ENCODE data around the gene ZMYND10.

ZMYND10 gene

GRCh38 chr3:50373146-50374051 lies 27.9 kb upstream of the ZMYND10 start:
- no peak for TF ChIP-seq CTCF (IDR thresholded peaks at IDR 0.05; ENCODE audit: low read depth, low read length)
- Histone ChIP-seq H3K4me3 (ENCODE audit: low read depth, low read length) (no peak overlapping the region), H3K4me1 (peaks cover 28% of the 10 kb centered on the region), H3K36me3 (peaks cover 18% of the 10 kb centered on the region), H3K9me3 (no peaks in the 10 kb centered on the region), H3K27me3 (no peaks in the 10 kb centered on the region)
- no peak for DNase-seq

- H3K36me3 ChIP-seq = peaks cover 9% of the 10 kb centered on the region
- H3K4me1 ChIP-seq = peaks cover 28% of the 10 kb centered on the region
- no peak overlapping the region for H3K4me3 ChIP-seq (ENCODE audit: low read depth, low read length)
- DNase-seq = peak; percentile 66
- TF ChIP-seq CTCF (IDR thresholded peaks at IDR 0.05; ENCODE audit: low read depth, low read length) = peak; percentile 21; the same call in 1 of the 2 replicates
- H3K27me3 ChIP-seq = no peaks in the 10 kb centered on the region
- H3K9me3 ChIP-seq = no peaks in the 10 kb centered on the region
These were observed 26.8 kb upstream of the ZMYND10 start for GRCh38 chr3:50372349-50372748.

- peaks cover 7% of the 10 kb centered on the region; the same call in 1 of the 2 replicates for H3K36me3 ChIP-seq
- DNase-seq = no peak
- no peak overlapping the region for H3K4me3 ChIP-seq (ENCODE audit: low read depth, low read length)
- peaks cover 28% of the 10 kb centered on the region for H3K4me1 ChIP-seq
- H3K27me3 ChIP-seq = no peaks in the 10 kb centered on the region
- H3K9me3 ChIP-seq = no peaks in the 10 kb centered on the region
- TF ChIP-seq CTCF (IDR thresholded peaks at IDR 0.05; ENCODE audit: low read depth, low read length) = no peak
These were observed 25.7 kb upstream of the ZMYND10 start for GRCh38 chr3:50371133-50371685.

- peak; percentile 46 for TF ChIP-seq CTCF (IDR thresholded peaks at IDR 0.05; ENCODE audit: low read depth, low read length)
- H3K4me3 ChIP-seq (ENCODE audit: low read depth, low read length) = no peak overlapping the region
- H3K9me3 ChIP-seq = no peaks in the 10 kb centered on the region
- peak; percentile 63 for DNase-seq
- H3K4me1 ChIP-seq = peaks cover 28% of the 10 kb centered on the region
- H3K36me3 ChIP-seq = peaks cover 2% of the 10 kb centered on the region; the same call in 1 of the 2 replicates
- no peaks in the 10 kb centered on the region for H3K27me3 ChIP-seq
These were observed 25.1 kb upstream of the ZMYND10 start for GRCh38 chr3:50370594-50370993.

GRCh38 chr3:50369012-50369670 lies 23.6 kb upstream of the ZMYND10 start:
- H3K9me3 ChIP-seq = no peaks in the 10 kb centered on the region
- peaks cover 28% of the 10 kb centered on the region for H3K4me1 ChIP-seq
- DNase-seq = no peak
- no peak for TF ChIP-seq CTCF (IDR thresholded peaks at IDR 0.05; ENCODE audit: low read depth, low read length)
- no peak overlapping the region for H3K4me3 ChIP-seq (ENCODE audit: low read depth, low read length)
- peaks cover 5% of the 10 kb centered on the region; the same call in 1 of the 2 replicates for H3K36me3 ChIP-seq
- no peaks in the 10 kb centered on the region for H3K27me3 ChIP-seq

All from BE2C (cell line).